K562 (cell line): ENCODE results near the gene EYA3.
A peak's percentile ranks its signal among the peaks of the same experiment; 100 is the strongest.

Experiments
- CTCF ChIP-seq, 3 experiments: IDR thresholded peaks in 2 of 3; conservative IDR thresholded peaks in 1 of 3; 2 replicates each; pipeline ENCODE4 v1.5.1; 2011 to 2012; ENCODE audit warnings: low read length in 3 of 3, mild to moderate bottlenecking in 3 of 3, control low read depth in 2 of 3, improper control_type of control experiment in 1 of 3, inconsistent platforms in 1 of 3, low read depth in 1 of 3, mixed read lengths in 1 of 3, moderate library complexity in 1 of 3; ENCODE audit not compliant: insufficient read depth in 2 of 3
- E4F1 ChIP-seq: fragments of 250-450 bp; sonication (Bioruptor Pico); IDR thresholded peaks from 2 replicates; pipeline ENCODE4 v1.5.0; 2021; ENCODE audit warnings: mild to moderate bottlenecking, borderline replicate concordance
- FOXK1 ChIP-seq: sonication (generic); formaldehyde crosslinking; IDR thresholded peaks from 2 replicates; pipeline ENCODE4 v1.8.0; 2022; ENCODE audit warnings: missing genetic modification reagents, mild to moderate bottlenecking, borderline replicate concordance
- JUND ChIP-seq, 2 experiments: IDR thresholded peaks; 2 replicates in 1 of 2; 3 replicates in 1 of 2; pipeline ENCODE4 v1.6.1; 2011; ENCODE audit warnings: borderline replicate concordance in 2 of 2, low read depth in 2 of 2, low read length in 2 of 2, improper control_type of control experiment in 1 of 2, missing biosample characterization in 1 of 2, missing genetic modification characterization in 1 of 2, missing genetic modification reagents in 1 of 2
- MXI1 ChIP-seq: IDR thresholded peaks from 2 replicates; pipeline ENCODE4 v1.6.1; 2011; ENCODE audit warnings: low read depth, mild to moderate bottlenecking, improper control_type of control experiment, low read length
- PURB ChIP-seq: sonication (generic); formaldehyde crosslinking; IDR thresholded peaks from 2 replicates; pipeline ENCODE4 v1.9.0; 2021; ENCODE audit warnings: low read depth, mild to moderate bottlenecking, missing genetic modification reagents
- SIX5 ChIP-seq, 2 experiments: IDR thresholded peaks; 2 replicates each; pipeline ENCODE4 v1.6.1; 2011; ENCODE audit warnings: low read length in 2 of 2, borderline replicate concordance in 1 of 2, low read depth in 1 of 2, mild to moderate bottlenecking in 1 of 2, moderate library complexity in 1 of 2; ENCODE audit not compliant: insufficient read depth in 1 of 2
- ZFP36 ChIP-seq: fragments of 150-350 bp; IDR thresholded peaks from 2 replicates; pipeline ENCODE4 v1.6.1; 2018; ENCODE audit warnings: low read length, low read depth; ENCODE audit not compliant: partially characterized antibody

DNA sequence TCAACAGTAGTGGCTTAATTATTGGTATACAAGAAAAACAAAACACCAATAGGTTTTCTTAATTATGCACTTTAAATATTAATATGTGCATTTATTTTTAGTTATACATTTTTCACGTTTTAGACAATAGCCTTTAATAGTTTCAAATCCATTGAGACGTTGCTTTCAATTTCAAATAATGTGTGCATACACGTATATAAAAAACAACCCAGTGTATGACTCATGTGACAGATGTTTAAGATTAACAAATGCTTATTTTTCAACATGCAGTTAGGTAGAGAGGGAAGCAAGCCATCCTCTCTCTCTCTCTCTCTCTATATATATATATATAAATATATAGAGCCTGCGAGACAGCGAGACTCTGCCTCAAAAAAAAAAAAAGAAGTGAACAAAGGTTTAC is 24.3 kb downstream of the EYA3 start:
- TF ChIP-seq CTCF (IDR thresholded peaks at IDR 0.05 in 2 of 3, conservative IDR thresholded peaks at IDR 0.05 in 1 of 3; ENCODE audit: insufficient read depth in 2 of 3, low read depth in 1 of 3, low read length in 3 of 3), result no peak
- no peak for TF ChIP-seq E4F1
- TF ChIP-seq ZFP36, result no peak
- no peak for TF ChIP-seq PURB (CRISPR knock-in tag)
- TF ChIP-seq MXI1, result no peak
- TF ChIP-seq FOXK1 (CRISPR knock-in tag), result no peak
- no peak for TF ChIP-seq SIX5 (IDR thresholded peaks at IDR 0.05; ENCODE audit: borderline replicate concordance in 1 of 2, insufficient read depth in 1 of 2, low read depth in 1 of 2, low read length in 2 of 2)
- TF ChIP-seq JUND (IDR thresholded peaks at IDR 0.05; ENCODE audit: borderline replicate concordance, low read depth, low read length), result peak; percentile 82
- TF ChIP-seq JUND (tag; IDR thresholded peaks at IDR 0.05; ENCODE audit: borderline replicate concordance, low read depth, low read length), result peak; percentile 55; the same call in 1 of the 3 replicates
